Osteocyte (in vitro differentiated cells): ENCODE data around the gene FADS1. TPM values are rescaled to one million over a fixed set of nuclear protein-coding genes. Genes with fewer than 3 reads are reported as not detected.

ENCODE experiments used
- DNase-seq: peaks from one replicate; pipeline ENCODE4 v3.0.0; 2021; ENCODE audit warnings: mixed read lengths; ENCODE audit not compliant: unreplicated experiment; ENCODE audit errors: extremely low spot score
- H3K27ac Mint-ChIP-seq: one replicate; pipeline ENCODE4 v1.8.0; 2021; ENCODE audit warnings: mild to moderate bottlenecking, mixed read lengths; ENCODE audit not compliant: unreplicated experiment
- H3K27me3 Mint-ChIP-seq: one replicate; pipeline ENCODE4 v1.8.0; 2021; ENCODE audit warnings: mixed read lengths; ENCODE audit not compliant: unreplicated experiment
- H3K36me3 Mint-ChIP-seq: one replicate; pipeline ENCODE4 v1.8.0; 2021; ENCODE audit warnings: mixed read lengths; ENCODE audit not compliant: unreplicated experiment
- H3K4me1 Mint-ChIP-seq: one replicate; pipeline ENCODE4 v1.8.0; 2021; ENCODE audit warnings: mixed read lengths; ENCODE audit not compliant: unreplicated experiment
- H3K4me3 Mint-ChIP-seq: one replicate; pipeline ENCODE4 v1.8.0; 2021; ENCODE audit warnings: mild to moderate bottlenecking, moderate library complexity, mixed read lengths; ENCODE audit not compliant: unreplicated experiment
- H3K9me3 Mint-ChIP-seq: one replicate; pipeline ENCODE4 v1.8.0; 2021; ENCODE audit warnings: mixed read lengths; ENCODE audit not compliant: unreplicated experiment
- CTCF ChIP-seq: fragments of 200-600 bp; sonication (generic); IDR thresholded peaks from 2 replicates; pipeline ENCODE4 v1.5.0; 2021; ENCODE audit warnings: antibody characterized with exemption, mild to moderate bottlenecking, moderate library complexity
- total RNA-seq: library from RNA; stranded (reverse); gene quantifications from 2 replicates; pipeline ENCODE4 v1.2.1, GENCODE V29; 2021

FADS1 gene
- total RNA-seq, 1 donor from 2014 or later: 76.0 TPM

DNA sequence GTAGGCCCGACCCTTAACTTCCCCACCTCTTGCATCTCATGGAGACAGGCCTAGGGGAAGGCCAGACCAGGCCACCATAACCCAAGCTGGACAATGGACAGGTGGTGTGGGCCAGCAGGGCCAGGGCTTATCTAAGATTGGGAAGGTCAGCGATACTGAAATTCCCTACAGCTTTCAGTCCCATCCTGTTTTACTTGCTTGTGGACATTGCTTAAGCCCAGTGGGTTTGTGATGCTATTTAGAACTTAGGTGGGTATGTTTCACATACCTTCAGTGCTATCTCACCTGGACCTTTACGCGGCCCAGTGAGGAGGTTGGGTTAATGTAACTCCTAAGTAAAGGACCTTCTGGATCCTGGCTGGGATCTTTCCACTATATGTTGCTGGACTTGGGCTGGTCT, 13.0 kb upstream of the FADS1 start:
- TF ChIP-seq CTCF: no peak
- H3K36me3 Mint-ChIP-seq: peaks cover 1% of the 10 kb centered on the region
- peak overlapping the region; percentile 95 for H3K27ac Mint-ChIP-seq
- no peaks in the 10 kb centered on the region for H3K9me3 Mint-ChIP-seq
- H3K27me3 Mint-ChIP-seq: no peaks in the 10 kb centered on the region
- H3K4me1 Mint-ChIP-seq: peaks cover 62% of the 10 kb centered on the region
- H3K4me3 Mint-ChIP-seq: peak overlapping the region; percentile 91
- DNase-seq: no peak

- Mint-ChIP-seq H3K27ac (peak overlapping the region; percentile 90), H3K4me1 (peaks cover 52% of the 10 kb centered on the region), H3K4me3 (peak overlapping the region; percentile 91), H3K36me3 (peaks cover 1% of the 10 kb centered on the region), H3K27me3 (no peaks in the 10 kb centered on the region), H3K9me3 (no peaks in the 10 kb centered on the region)
- peak; percentile 54 for TF ChIP-seq CTCF
- DNase-seq: no peak
Observed at GRCh38 chr11:61828629-61829407, 12.0 kb upstream of the FADS1 start.

DNA sequence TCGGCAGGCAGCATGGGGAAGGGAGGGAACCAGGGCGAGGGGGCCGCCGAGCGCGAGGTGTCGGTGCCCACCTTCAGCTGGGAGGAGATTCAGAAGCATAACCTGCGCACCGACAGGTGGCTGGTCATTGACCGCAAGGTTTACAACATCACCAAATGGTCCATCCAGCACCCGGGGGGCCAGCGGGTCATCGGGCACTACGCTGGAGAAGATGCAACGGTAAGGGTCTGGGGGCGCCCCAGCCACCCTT, 11.5 kb upstream of the FADS1 start:
- Mint-ChIP-seq H3K4me3 (peak overlapping the region; percentile 91), H3K36me3 (peaks cover 1% of the 10 kb centered on the region), H3K9me3 (no peaks in the 10 kb centered on the region), H3K27me3 (no peaks in the 10 kb centered on the region), H3K27ac (peak overlapping the region; percentile 90), H3K4me1 (peaks cover 47% of the 10 kb centered on the region)
- DNase-seq: no peak
- TF ChIP-seq CTCF: no peak

DNA sequence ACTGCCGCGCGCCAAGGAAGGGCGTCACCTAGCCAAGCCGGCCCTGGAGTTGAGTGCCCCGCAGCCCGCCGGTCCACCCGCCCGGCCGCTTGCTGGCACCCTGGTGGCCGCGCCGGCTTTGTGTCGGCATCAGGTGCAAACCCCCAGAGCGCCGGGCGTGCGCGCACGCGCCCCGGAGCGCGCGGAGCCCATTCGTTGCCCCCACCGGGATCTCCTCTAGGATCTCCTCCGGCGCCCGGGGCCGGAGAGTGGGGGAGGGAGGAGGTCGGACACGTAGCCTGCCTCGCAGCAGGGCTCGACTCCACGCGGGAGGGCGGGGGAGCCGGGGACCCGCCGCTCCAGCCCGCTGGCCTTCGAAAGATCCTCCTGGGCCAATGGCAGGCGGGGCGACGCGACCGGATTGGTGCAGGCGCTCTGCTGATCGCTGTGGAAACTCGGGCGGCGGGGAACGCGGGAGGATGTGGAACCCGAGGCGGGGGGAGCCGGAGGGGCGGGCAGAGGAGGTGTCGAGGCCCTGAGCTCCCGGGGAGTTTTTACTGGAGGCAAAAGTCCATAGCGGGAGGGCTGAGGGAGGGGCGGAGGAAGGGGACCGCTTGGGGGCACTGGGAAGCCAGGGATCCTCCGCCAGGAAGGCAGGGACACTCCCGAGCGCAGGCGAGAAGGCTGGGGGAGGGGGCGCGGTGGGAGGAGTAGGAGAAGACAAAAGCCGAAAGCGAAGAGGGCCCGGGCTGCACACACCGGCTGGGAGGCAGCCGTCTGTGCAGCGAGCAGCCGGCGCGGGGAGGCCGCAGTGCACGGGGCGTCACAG, 11.0 kb upstream of the FADS1 start, which contains the start of gene FADS2:
FADS2 (plus strand) TSS at position 730 of the 808 bp plus-strand sequence. CDS start 91 bp downstream, outside the sequence.
- peaks cover 1% of the 10 kb centered on the region for H3K36me3 Mint-ChIP-seq

More for the DNA sequence above, 11.0 kb upstream of the FADS1 start, which contains the start of gene FADS2:
- DNase-seq: peak; percentile 95
- H3K9me3 Mint-ChIP-seq: no peaks in the 10 kb centered on the region
- H3K27me3 Mint-ChIP-seq: no peaks in the 10 kb centered on the region
- peak within 1 kb of the TSS; percentile 90 for H3K27ac Mint-ChIP-seq
- peak within 1 kb of the TSS; percentile 91 for H3K4me3 Mint-ChIP-seq
- TF ChIP-seq CTCF: no peak
- peaks cover 43% of the 10 kb centered on the region for H3K4me1 Mint-ChIP-seq
